ENCODE results near the gene NAE1.

DNA sequence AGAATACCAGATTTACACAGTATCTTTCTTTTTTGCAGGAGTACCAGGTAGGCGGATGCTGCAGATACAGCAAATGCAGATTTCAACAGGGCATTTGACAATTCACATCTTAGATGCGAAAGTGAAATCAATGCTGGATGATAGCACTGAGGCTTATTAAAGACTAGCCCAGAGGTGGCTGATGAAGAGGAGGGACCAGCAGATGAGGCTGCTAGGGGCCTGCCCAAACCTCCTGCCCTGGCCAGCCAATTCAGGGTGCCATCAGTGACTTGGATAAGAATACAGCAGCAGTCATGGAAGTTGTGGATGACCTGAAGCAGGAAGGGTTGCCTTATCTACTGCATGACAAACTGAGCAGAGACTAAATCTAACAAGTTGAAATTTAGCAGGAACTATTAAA is 77.8 kb downstream of the NAE1 start:
- TF ChIP-seq, protein P1, sequence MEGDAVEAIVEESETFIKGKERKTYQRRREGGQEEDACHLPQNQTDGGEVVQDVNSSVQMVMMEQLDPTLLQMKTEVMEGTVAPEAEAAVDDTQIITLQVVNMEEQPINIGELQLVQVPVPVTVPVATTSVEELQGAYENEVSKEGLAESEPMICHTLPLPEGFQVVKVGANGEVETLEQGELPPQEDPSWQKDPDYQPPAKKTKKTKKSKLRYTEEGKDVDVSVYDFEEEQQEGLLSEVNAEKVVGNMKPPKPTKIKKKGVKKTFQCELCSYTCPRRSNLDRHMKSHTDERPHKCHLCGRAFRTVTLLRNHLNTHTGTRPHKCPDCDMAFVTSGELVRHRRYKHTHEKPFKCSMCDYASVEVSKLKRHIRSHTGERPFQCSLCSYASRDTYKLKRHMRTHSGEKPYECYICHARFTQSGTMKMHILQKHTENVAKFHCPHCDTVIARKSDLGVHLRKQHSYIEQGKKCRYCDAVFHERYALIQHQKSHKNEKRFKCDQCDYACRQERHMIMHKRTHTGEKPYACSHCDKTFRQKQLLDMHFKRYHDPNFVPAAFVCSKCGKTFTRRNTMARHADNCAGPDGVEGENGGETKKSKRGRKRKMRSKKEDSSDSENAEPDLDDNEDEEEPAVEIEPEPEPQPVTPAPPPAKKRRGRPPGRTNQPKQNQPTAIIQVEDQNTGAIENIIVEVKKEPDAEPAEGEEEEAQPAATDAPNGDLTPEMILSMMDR (IDR thresholded peaks at IDR 0.05) = no peak
- TF ChIP-seq EP300 (IDR thresholded peaks at IDR 0.05) = no peak

Measured in ovary (tissue), 3 donors.